Measurements from ENCODE around the gene ZDHHC23.

ZDHHC23 gene

GRCh38 chr3:113977822-113978221 lies 30.0 kb downstream of the ZDHHC23 start:
- Histone ChIP-seq H3K27ac (no peak overlapping the region), H3K9me3 (no peaks in the 10 kb centered on the region), H3K4me3 (ENCODE audit: low read depth in 1 of 2, low read length in 1 of 2) (no peak overlapping the region), H3K27me3 (no peaks in the 10 kb centered on the region), H3K4me1 (ENCODE audit: control insufficient read depth in 1 of 2, insufficient read depth in 1 of 2, low read depth in 1 of 2, low read length in 1 of 2) (no peaks in the 10 kb centered on the region), H3K36me3 (peaks cover 8% of the 10 kb centered on the region)
- TF ChIP-seq CTCF (IDR thresholded peaks at IDR 0.05): no peak

GRCh38 chr3:113979916-113980315 lies 32.1 kb downstream of the ZDHHC23 start:
- Histone ChIP-seq H3K9me3 (no peaks in the 10 kb centered on the region), H3K4me3 (ENCODE audit: low read depth in 1 of 2, low read length in 1 of 2) (no peak overlapping the region), H3K4me1 (ENCODE audit: control insufficient read depth in 1 of 2, insufficient read depth in 1 of 2, low read depth in 1 of 2, low read length in 1 of 2) (no peaks in the 10 kb centered on the region), H3K27ac (no peak overlapping the region), H3K36me3 (peaks cover 8% of the 10 kb centered on the region), H3K27me3 (no peaks in the 10 kb centered on the region)
- no peak for TF ChIP-seq CTCF (IDR thresholded peaks at IDR 0.05)

GRCh38 chr3:113981803-113982202 lies 34.0 kb downstream of the ZDHHC23 start:
- Histone ChIP-seq H3K36me3 (peaks cover 8% of the 10 kb centered on the region), H3K27ac (no peak overlapping the region), H3K4me3 (ENCODE audit: low read depth in 1 of 2, low read length in 1 of 2) (no peak overlapping the region), H3K9me3 (no peaks in the 10 kb centered on the region), H3K4me1 (ENCODE audit: control insufficient read depth in 1 of 2, insufficient read depth in 1 of 2, low read depth in 1 of 2, low read length in 1 of 2) (no peaks in the 10 kb centered on the region), H3K27me3 (no peaks in the 10 kb centered on the region)
- no peak for TF ChIP-seq CTCF (IDR thresholded peaks at IDR 0.05)

- H3K27ac ChIP-seq: no peak overlapping the region
- no peaks in the 10 kb centered on the region for H3K9me3 ChIP-seq
- no peaks in the 10 kb centered on the region for H3K27me3 ChIP-seq
- no peak overlapping the region for H3K4me3 ChIP-seq (ENCODE audit: low read depth in 1 of 2, low read length in 1 of 2)
- TF ChIP-seq CTCF (IDR thresholded peaks at IDR 0.05): no peak
- peaks cover 8% of the 10 kb centered on the region for H3K36me3 ChIP-seq
- no peaks in the 10 kb centered on the region for H3K4me1 ChIP-seq (ENCODE audit: control insufficient read depth in 1 of 2, insufficient read depth in 1 of 2, low read depth in 1 of 2, low read length in 1 of 2)
Observed at GRCh38 chr3:113983544-113983943, 35.7 kb downstream of the ZDHHC23 start.

- Histone ChIP-seq H3K27me3 (no peaks in the 10 kb centered on the region), H3K27ac (no peak overlapping the region), H3K4me1 (ENCODE audit: control insufficient read depth in 1 of 2, insufficient read depth in 1 of 2, low read depth in 1 of 2, low read length in 1 of 2) (no peaks in the 10 kb centered on the region), H3K36me3 (no peaks in the 10 kb centered on the region), H3K9me3 (no peaks in the 10 kb centered on the region), H3K4me3 (ENCODE audit: low read depth in 1 of 2, low read length in 1 of 2) (no peak overlapping the region)
- no peak for TF ChIP-seq CTCF (IDR thresholded peaks at IDR 0.05)
Observed at GRCh38 chr3:113985541-113985940, 37.7 kb downstream of the ZDHHC23 start.

- no peak overlapping the region for H3K27ac ChIP-seq
- no peaks in the 10 kb centered on the region for H3K27me3 ChIP-seq
Observed at GRCh38 chr3:114005481-114005880, 57.7 kb downstream of the ZDHHC23 start.

More at GRCh38 chr3:114005481-114005880, 57.7 kb downstream of the ZDHHC23 start:
- Histone ChIP-seq H3K36me3 (no peaks in the 10 kb centered on the region), H3K9me3 (no peaks in the 10 kb centered on the region), H3K4me1 (ENCODE audit: control insufficient read depth in 1 of 2, insufficient read depth in 1 of 2, low read depth in 1 of 2, low read length in 1 of 2) (no peaks in the 10 kb centered on the region), H3K4me3 (ENCODE audit: low read depth in 1 of 2, low read length in 1 of 2) (no peak overlapping the region)
- no peak for TF ChIP-seq CTCF (IDR thresholded peaks at IDR 0.05)
